GM19025 (cell line): ENCODE results near the gene ARPIN.
"Not testable (repeated sequence)": the region's sequence is repeated elsewhere in the genome, so short reads cannot be mapped to it uniquely, and the experiment has no call there.

Experiments used
- ATAC-seq: cut with Tn5 transposase; IDR thresholded peaks from one replicate; pipeline ENCODE4 v1.9.1; 2021; ENCODE audit warnings: mild to moderate bottlenecking, low read depth, moderate library complexity; ENCODE audit not compliant: unreplicated experiment

The ARPIN gene

GRCh38 chr15:89912674-89913396, at the start of gene ARPIN:
Gene ARPIN (minus strand): TSS chr15:89912952. CDS start chr15:89912835, 117 bp downstream.
- ATAC-seq = no peak

GRCh38 chr15:89958107-89958805, 45.5 kb upstream of the ARPIN start:
- ATAC-seq = no peak

- not testable (repeated sequence) for ATAC-seq
Measured at GRCh38 chr15:89955449-89955998, 42.8 kb upstream of the ARPIN start.

- no peak for ATAC-seq
Measured at GRCh38 chr15:89954541-89954940, 41.8 kb upstream of the ARPIN start.

- ATAC-seq = no peak
Measured at GRCh38 chr15:89948796-89949195, 36.0 kb upstream of the ARPIN start.

GRCh38 chr15:89947385-89947784, 34.6 kb upstream of the ARPIN start:
- no peak for ATAC-seq

- ATAC-seq = no peak
Measured at GRCh38 chr15:89946681-89947299, 34.0 kb upstream of the ARPIN start.

- ATAC-seq = not testable (repeated sequence)
Measured at GRCh38 chr15:89943721-89944120, 31.0 kb upstream of the ARPIN start.

- no peak for ATAC-seq
Measured at GRCh38 chr15:89939910-89940309, 27.2 kb upstream of the ARPIN start.

GRCh38 chr15:89939377-89939776, 26.6 kb upstream of the ARPIN start:
- ATAC-seq = not testable (repeated sequence)

- no peak for ATAC-seq
Measured at GRCh38 chr15:89937365-89938350, 24.9 kb upstream of the ARPIN start.

GRCh38 chr15:89936786-89937265, 24.1 kb upstream of the ARPIN start:
- no peak for ATAC-seq

- ATAC-seq = no peak
Measured at GRCh38 chr15:89936051-89936785, 23.5 kb upstream of the ARPIN start.

GRCh38 chr15:89932880-89933279, 20.1 kb upstream of the ARPIN start:
- ATAC-seq = no peak

GRCh38 chr15:89928421-89928820, 15.7 kb upstream of the ARPIN start:
- ATAC-seq = no peak

GRCh38 chr15:89926158-89926557, 13.4 kb upstream of the ARPIN start:
- ATAC-seq = no peak

- ATAC-seq = no peak
Measured at GRCh38 chr15:89917442-89918101, 4.8 kb upstream of the ARPIN start.

GRCh38 chr15:89916660-89917059, 3.9 kb upstream of the ARPIN start:
- no peak for ATAC-seq
